Cardiac muscle cell (in vitro differentiated cells and primary cell): ENCODE measurements around the gene RNF149. TPM values are rescaled to one million over a fixed set of nuclear protein-coding genes. Genes with fewer than 3 reads are reported as not detected.
A peak's percentile ranks its signal among the peaks of the same experiment; 100 is the strongest.

Experiments used
- DNase-seq, 2 donors: peaks; one replicate each; pipeline versions ENCODE4 v3.0.0 to v3.0.0-alpha.2; 2010 to 2017; ENCODE audit warnings: low read depth in 1 of 2, low spot score in 1 of 2
- H3K27ac ChIP-seq: fragments of 200-600 bp; sonication (generic); 2 replicates; pipeline ENCODE4 v1.5.1; 2016
- H3K27me3 ChIP-seq: fragments of 200-600 bp; sonication (generic); 2 replicates; pipeline ENCODE4 v1.6.0; 2016; ENCODE audit warnings: control low read depth
- H3K36me3 ChIP-seq: fragments of 200-600 bp; sonication (generic); 2 replicates; pipeline ENCODE4 v1.5.1; 2016; ENCODE audit warnings: control low read depth
- H3K4me1 ChIP-seq: fragments of 200-600 bp; sonication (generic); 2 replicates; pipeline ENCODE4 v1.8.1; 2017; ENCODE audit warnings: low read depth, mild to moderate bottlenecking, mixed run types
- H3K4me3 ChIP-seq: fragments of 200-600 bp; sonication (generic); 2 replicates; pipeline ENCODE4 v1.5.1; 2016; ENCODE audit warnings: mild to moderate bottlenecking
- H3K9me3 ChIP-seq: fragments of 200-600 bp; sonication (generic); 2 replicates; pipeline ENCODE4 v1.5.1; 2017; ENCODE audit warnings: low read depth, mild to moderate bottlenecking, control low read depth
- CTCF ChIP-seq: IDR thresholded peaks from 2 replicates; pipeline ENCODE4 v1.5.1; 2012; ENCODE audit warnings: low read depth, mild to moderate bottlenecking, low read length
- polyA plus RNA-seq: library from polyadenylated mRNA; unstranded; fragments of >200 nt; fragmentation: Nextera tagmentation; extraction: Ambion mirVana; gene quantifications from 2 replicates; pipeline ENCODE4 v1.2.1, GENCODE V29; 2016
- total RNA-seq: library from RNA; depleted of rRNA; stranded (reverse); fragments of >200 nt; gene quantifications from 2 replicates; pipeline ENCODE4 v1.2.3, GENCODE V29; 2016

Gene RNF149
- total and polyA plus RNA-seq, 2 experiments from 2014 or later = 44.4 to 69.9 TPM

GRCh38 chr2:101272045-101272784 is 36.3 kb downstream of the RNF149 start:
- no peak for DNase-seq
- no peaks in the 10 kb centered on the region for H3K27me3 ChIP-seq
- H3K27ac ChIP-seq = peak overlapping the region; percentile 80
- H3K36me3 ChIP-seq = peaks cover 47% of the 10 kb centered on the region
- no peaks in the 10 kb centered on the region for H3K9me3 ChIP-seq
- H3K4me1 ChIP-seq = no peaks in the 10 kb centered on the region
- no peak for TF ChIP-seq CTCF
- H3K4me3 ChIP-seq = no peak overlapping the region

- H3K27ac ChIP-seq = peak overlapping the region; percentile 85
- no peaks in the 10 kb centered on the region for H3K9me3 ChIP-seq
- no peak for TF ChIP-seq CTCF
- DNase-seq = no peak
- H3K36me3 ChIP-seq = peaks cover 53% of the 10 kb centered on the region
- H3K4me3 ChIP-seq = no peak overlapping the region
- no peaks in the 10 kb centered on the region for H3K27me3 ChIP-seq
- H3K4me1 ChIP-seq = peaks cover 9% of the 10 kb centered on the region
These were observed 37.7 kb downstream of the RNF149 start for GRCh38 chr2:101270700-101271259.

- peak overlapping the region; percentile 85 for H3K27ac ChIP-seq
- peaks cover 9% of the 10 kb centered on the region for H3K4me1 ChIP-seq
- peaks cover 61% of the 10 kb centered on the region for H3K36me3 ChIP-seq
- no peak for TF ChIP-seq CTCF
- H3K27me3 ChIP-seq = no peaks in the 10 kb centered on the region
- no peak for DNase-seq
- H3K4me3 ChIP-seq = no peak overlapping the region
- H3K9me3 ChIP-seq = no peaks in the 10 kb centered on the region
These were observed 40.5 kb downstream of the RNF149 start for GRCh38 chr2:101267671-101268656.

GRCh38 chr2:101265893-101266499 is 42.5 kb downstream of the RNF149 start:
- Histone ChIP-seq H3K9me3 (no peaks in the 10 kb centered on the region), H3K27me3 (no peaks in the 10 kb centered on the region), H3K27ac (peak overlapping the region; percentile 85), H3K4me1 (peaks cover 9% of the 10 kb centered on the region), H3K4me3 (no peak overlapping the region), H3K36me3 (peaks cover 47% of the 10 kb centered on the region)
- DNase-seq = no peak
- no peak for TF ChIP-seq CTCF

- H3K27me3 ChIP-seq = no peaks in the 10 kb centered on the region
- H3K9me3 ChIP-seq = no peaks in the 10 kb centered on the region
- TF ChIP-seq CTCF = no peak
- no peak for DNase-seq
- peaks cover 9% of the 10 kb centered on the region for H3K4me1 ChIP-seq
- no peak overlapping the region for H3K27ac ChIP-seq
- H3K36me3 ChIP-seq = peaks cover 42% of the 10 kb centered on the region
- H3K4me3 ChIP-seq = no peak overlapping the region
These were observed 44.1 kb downstream of the RNF149 start for GRCh38 chr2:101264360-101264939.
